Kidney (tissue), 14 donors: ENCODE measurements around the gene DTD1. TPM values are rescaled to one million over a fixed set of nuclear protein-coding genes. Genes with fewer than 3 reads are reported as not detected.

Experiments
- DNase-seq, 5 donors: peaks; one replicate each; pipeline ENCODE4 v3.0.0-alpha.2; 2013 to 2020
- FAIRE-seq: peaks from 2 replicates; lab custom pipeline; 2012; peaks lifted over from hg19 to GRCh38; lab: Jason Lieb, UNC
- H3K27ac ChIP-seq, 2 donors: one replicate each; pipeline ENCODE4 v1.7.0; 2013; ENCODE audit warnings: low read depth in 2 of 2, low read length in 2 of 2, inconsistent platforms in 1 of 2
- H3K27me3 ChIP-seq: one replicate; pipeline ENCODE4 v1.7.1; 2013; ENCODE audit warnings: low read length, inconsistent platforms; ENCODE audit not compliant: control insufficient read depth, insufficient read depth
- H3K36me3 ChIP-seq, 3 donors: one replicate each; pipeline versions ENCODE4 v1.7.0 to v1.7.1; 2013; ENCODE audit warnings: low read length in 3 of 3, control low read depth in 1 of 3, inconsistent platforms in 1 of 3; ENCODE audit not compliant: insufficient read depth in 3 of 3, control insufficient read depth in 2 of 3
- H3K4me1 ChIP-seq, 3 donors: one replicate each; pipeline versions ENCODE4 v1.7.0 to v1.7.1; 2013; ENCODE audit warnings: low read length in 3 of 3, inconsistent platforms in 1 of 3, low read depth in 1 of 3; ENCODE audit not compliant: control insufficient read depth in 2 of 3, insufficient read depth in 2 of 3
- H3K4me3 ChIP-seq, 3 donors: one replicate each; pipeline versions ENCODE4 v1.7.0 to v1.8.1; 2013; ENCODE audit warnings: low read length in 3 of 3, control low read depth in 1 of 3, inconsistent platforms in 1 of 3
- H3K9ac ChIP-seq, 3 donors: one replicate each; pipeline versions ENCODE4 v1.7.0 to v1.7.1; 2013; ENCODE audit warnings: low read length in 3 of 3, control low read depth in 1 of 3, inconsistent platforms in 1 of 3
- H3K9me3 ChIP-seq, 3 donors: one replicate each; pipeline versions ENCODE4 v1.7.0 to v1.7.1; 2013; ENCODE audit warnings: low read length in 3 of 3, control low read depth in 1 of 3, inconsistent platforms in 1 of 3; ENCODE audit not compliant: control insufficient read depth in 2 of 3, insufficient read depth in 1 of 3
- CTCF ChIP-seq: IDR thresholded peaks from 3 replicates; pipeline ENCODE4 v1.5.1; 2012; ENCODE audit warnings: mild to moderate bottlenecking, moderate library complexity, borderline replicate concordance; ENCODE audit not compliant: insufficient read depth; ENCODE audit errors: extremely low read depth
- intact Hi-C: fragments of 100-400 bp; cut with DNase I; formaldehyde crosslinking; loops from one replicate; pipeline ENCODE4 v1.11.1; 2022
- polyA plus RNA-seq: library from polyadenylated mRNA; stranded (reverse); fragments of 350-450 nt; fragmentation: Illumina TruSeq; extraction: RNeasy Lipid Tissue Mini Kit (QIAGEN cat#74804); gene quantifications from one replicate; pipeline ENCODE4 v1.2.3, GENCODE V29; 2014; ENCODE audit warnings: low read depth, low replicate concordance; ENCODE audit not compliant: insufficient read depth
- total RNA-seq: library from RNA; stranded (reverse); fragmentation: NEBNext Ultra II Directional; extraction: Animal tissue kit (Norgen Biotek cat#: 25700); gene quantifications from one replicate; pipeline ENCODE4 v1.2.1, GENCODE V29; 2021
- donor health status: control.
- donor health status: control.
- donor health status: control.
- donor health status: control.
- donor health status: control.
- donor health status: DM: yes; HTN: yes; CAD: no.
- donor health status: Normal renal cell carcinoma (clear cell type).

Gene DTD1
- total and polyA plus RNA-seq, 2 donors from 2014 or later: 45.3 to 47.4 TPM

GRCh38 chr20:18788021-18788420, 200.2 kb downstream of the DTD1 start:
- FAIRE-seq (no peak), DNase-seq (no peak)
- H3K36me3 ChIP-seq: no peaks in the 10 kb centered on the region
- no peak overlapping the region for H3K27ac ChIP-seq
- no peak overlapping the region for H3K9ac ChIP-seq
- no peak overlapping the region for H3K4me3 ChIP-seq
- no peak for TF ChIP-seq CTCF
- intact Hi-C loops: no loop called here
- H3K4me1 ChIP-seq: no peaks in the 10 kb centered on the region
- no peaks in the 10 kb centered on the region for H3K9me3 ChIP-seq
- H3K27me3 ChIP-seq: no peaks in the 10 kb centered on the region

- Histone ChIP-seq H3K9me3 (no peaks in the 10 kb centered on the region), H3K36me3 (no peaks in the 10 kb centered on the region), H3K4me3 (no peak overlapping the region), H3K27me3 (no peaks in the 10 kb centered on the region), H3K9ac (no peak overlapping the region), H3K27ac (no peak overlapping the region), H3K4me1 (peaks cover 0 to 6% (median 0%) of the 10 kb centered on the region in 3 donors)
- no peak for TF ChIP-seq CTCF
- intact Hi-C loops: no loop called here
- no peak for DNase-seq
- no peak for FAIRE-seq
These were observed 202.9 kb downstream of the DTD1 start for GRCh38 chr20:18790787-18791186.

GRCh38 chr20:18793625-18794427, 206.0 kb downstream of the DTD1 start:
- FAIRE-seq (peak; percentile 41), DNase-seq (peak; percentile 91 to 98 (median 96))
- H3K27ac ChIP-seq: peak overlapping the region; percentile 74 to 88
- no peaks in the 10 kb centered on the region for H3K9me3 ChIP-seq
- peak; percentile 10 for TF ChIP-seq CTCF
- H3K9ac ChIP-seq: peak overlapping the region; percentile 75 to 91 (median 83)
- H3K27me3 ChIP-seq: no peaks in the 10 kb centered on the region
- H3K4me3 ChIP-seq: peak overlapping the region; percentile 82 to 93 (median 83)
- intact Hi-C loops: no loop called here
- H3K4me1 ChIP-seq: peaks cover 0 to 6% (median 0%) of the 10 kb centered on the region in 3 donors
- no peaks in the 10 kb centered on the region for H3K36me3 ChIP-seq
